HG02798 (cell line): ENCODE results near the gene PTOV1.

Experiments used
- ATAC-seq: cut with Tn5 transposase; IDR thresholded peaks from one replicate; pipeline ENCODE4 v1.9.1; 2021; ENCODE audit warnings: mild to moderate bottlenecking; ENCODE audit not compliant: unreplicated experiment, poor library complexity

The PTOV1 gene

GRCh38 chr19:49850487-49851342 lies at the start of gene PTOV1:
Gene PTOV1, plus strand, starts transcription at chr19:49851159.
- peak; percentile 81 for ATAC-seq

DNA sequence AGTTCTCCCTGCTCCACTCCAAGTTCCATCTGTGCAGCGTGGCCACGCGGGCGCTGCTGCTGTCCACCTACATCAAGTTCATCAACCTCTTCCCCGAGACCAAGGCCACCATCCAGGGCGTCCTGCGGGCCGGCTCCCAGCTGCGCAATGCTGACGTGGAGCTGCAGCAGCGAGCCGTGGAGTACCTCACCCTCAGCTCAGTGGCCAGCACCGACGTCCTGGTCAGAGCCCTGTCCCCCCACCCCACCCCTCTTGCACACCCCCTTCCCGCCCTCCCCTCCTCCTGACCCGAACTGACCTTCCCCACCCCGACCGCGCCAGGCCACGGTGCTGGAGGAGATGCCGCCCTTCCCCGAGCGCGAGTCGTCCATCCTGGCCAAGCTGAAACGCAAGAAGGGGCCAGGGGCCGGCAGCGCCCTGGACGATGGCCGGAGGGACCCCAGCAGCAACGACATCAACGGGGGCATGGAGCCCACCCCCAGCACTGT lies 49.5 kb upstream of the PTOV1 start:
- no peak for ATAC-seq

GRCh38 chr19:49801966-49802661 lies 48.8 kb upstream of the PTOV1 start:
- no peak for ATAC-seq

DNA sequence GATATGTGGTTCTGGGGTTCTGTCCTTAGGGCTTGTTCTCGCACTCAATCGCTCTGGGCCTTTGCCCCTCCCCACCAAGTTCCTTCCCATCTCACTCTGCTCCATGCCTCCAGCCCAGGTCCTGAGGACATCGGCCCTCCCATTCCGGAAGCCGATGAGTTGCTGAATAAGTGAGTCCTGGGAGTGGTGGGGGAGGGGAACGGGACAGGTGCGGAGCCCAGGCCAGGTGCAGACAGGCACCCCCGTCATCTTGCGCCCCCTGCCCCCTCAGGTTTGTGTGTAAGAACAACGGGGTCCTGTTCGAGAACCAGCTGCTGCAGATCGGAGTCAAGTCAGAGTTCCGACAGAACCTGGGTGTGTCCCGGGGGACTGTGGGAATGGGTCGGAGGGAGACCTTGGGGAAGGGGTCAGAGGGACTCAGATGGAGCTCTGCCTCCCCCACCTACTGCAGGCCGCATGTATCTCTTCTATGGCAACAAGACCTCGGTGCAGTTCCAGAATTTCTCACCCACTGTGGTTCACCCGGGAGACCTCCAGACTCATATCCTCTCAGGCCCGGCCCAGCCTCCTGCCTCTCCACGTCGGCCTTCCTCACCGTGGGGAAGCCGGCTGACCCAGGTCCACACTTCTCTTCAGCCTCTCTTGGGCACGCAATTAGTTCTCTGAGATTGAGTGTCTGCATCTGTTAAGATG lies 48.0 kb upstream of the PTOV1 start:
- ATAC-seq = no peak

GRCh38 chr19:49803529-49803856 lies 47.5 kb upstream of the PTOV1 start:
- ATAC-seq = no peak

DNA sequence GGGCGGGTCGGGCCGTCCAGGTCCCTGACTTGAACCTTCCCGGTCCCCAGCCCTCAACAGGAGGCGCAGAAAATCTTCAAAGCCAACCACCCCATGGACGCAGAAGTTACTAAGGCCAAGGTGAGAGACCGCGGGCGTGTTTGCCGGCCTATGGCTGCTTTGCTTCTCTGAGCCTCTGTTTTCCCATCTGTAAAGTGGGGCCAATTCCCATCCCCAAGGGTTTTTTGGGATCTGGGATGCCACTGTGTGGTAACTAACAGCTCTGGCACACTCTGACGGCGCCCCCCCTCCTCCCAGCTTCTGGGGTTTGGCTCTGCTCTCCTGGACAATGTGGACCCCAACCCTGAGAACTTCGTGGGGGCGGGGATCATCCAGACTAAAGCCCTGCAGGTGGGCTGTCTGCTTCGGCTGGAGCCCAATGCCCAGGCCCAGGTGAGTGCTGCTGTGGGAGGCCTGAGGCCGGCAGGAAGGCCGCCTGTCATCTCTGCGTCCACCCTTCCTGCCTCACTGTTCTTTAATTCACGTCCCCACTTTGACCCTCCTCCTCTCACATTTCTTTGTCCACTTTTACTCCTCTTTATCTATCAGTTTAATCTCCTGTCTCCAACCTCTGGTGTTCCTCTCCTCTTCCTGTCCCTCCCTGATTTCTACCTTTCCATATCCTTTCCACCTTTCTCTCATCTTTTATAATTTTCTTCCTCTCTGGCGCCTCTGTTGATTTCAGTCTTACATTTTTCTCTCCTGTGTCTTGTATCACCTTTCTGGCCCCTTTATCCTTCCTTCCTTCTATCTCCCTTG lies 44.9 kb upstream of the PTOV1 start:
- no peak for ATAC-seq

- no peak for ATAC-seq
Measured at GRCh38 chr19:49806620-49806959, 44.4 kb upstream of the PTOV1 start.

DNA sequence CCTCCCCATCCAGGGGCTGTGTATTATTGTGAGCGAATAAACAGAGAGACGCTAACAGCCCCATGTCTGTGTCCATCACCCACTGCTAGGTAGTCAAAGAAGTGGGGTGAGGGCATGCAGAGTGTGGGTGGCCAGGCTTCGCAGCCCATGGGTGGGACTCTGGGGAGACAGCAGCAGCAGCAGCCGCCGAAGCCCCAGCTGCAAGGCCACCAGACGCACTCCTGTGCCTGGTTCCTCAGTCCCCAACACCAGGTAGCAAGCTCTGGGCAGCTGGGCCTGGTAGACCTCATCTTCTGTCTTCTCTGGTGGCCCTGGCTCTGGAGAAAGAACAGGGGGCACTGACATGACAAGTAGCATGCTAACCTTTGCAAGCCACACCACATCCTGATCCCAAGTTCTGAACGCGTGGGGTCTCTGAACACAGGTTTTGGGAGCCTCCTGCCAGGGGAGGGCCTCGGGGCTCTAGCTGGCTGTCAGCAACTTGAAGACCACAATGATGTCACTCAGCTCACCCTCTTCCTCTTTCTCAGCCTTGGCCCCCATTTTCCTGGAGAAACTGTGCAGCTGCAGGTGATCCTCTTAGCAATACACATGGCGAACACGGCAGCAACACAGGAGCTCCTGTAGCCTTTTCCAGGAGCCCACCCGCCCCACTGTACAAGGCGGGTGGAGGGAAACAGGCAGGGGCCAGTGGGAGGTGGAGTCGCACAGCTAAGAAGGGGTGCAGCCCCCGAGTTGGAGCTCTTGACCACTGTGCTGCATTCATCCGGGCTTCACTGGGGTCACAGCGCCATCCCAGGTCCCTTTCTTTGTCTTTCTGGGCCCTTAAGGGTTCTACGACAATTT lies 43.7 kb upstream of the PTOV1 start:
- no peak for ATAC-seq

DNA sequence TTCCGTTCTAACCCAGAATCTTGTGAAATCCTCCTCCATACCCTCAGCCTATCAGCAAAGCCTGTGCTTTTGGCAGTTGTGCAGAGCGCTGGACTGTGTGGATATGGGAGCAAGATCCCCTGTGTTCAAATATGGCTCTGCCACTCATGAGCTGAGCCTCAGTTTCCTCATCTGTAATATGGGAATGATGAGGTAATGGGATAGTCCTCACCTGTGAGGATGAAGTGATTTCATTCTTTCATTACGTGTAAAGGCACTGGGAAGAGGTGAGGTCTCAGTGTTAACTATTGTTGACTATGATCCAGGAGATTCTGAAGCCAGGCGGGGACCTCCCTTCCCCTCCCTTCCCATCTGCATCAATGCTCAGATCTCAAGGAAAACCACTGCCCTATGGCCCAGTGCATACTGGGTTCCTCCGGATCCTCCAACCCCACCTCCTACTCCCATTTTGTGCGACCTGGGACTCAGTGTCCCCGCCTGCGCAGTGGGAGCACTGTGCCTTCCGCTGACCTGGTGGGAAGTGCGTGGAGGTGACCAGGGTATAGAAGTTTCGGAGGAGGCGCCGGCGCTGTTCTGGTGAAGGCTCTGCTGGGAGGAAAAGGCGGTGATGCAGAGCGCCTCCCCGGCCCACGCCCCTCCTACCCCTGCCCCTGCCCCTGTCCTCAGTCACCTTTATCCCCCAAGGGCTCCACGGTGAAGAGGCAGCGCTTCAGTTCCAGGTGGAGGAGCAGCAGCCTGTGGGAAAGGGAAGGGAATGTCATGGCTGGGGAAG lies 42.9 kb upstream of the PTOV1 start:
- no peak for ATAC-seq

DNA sequence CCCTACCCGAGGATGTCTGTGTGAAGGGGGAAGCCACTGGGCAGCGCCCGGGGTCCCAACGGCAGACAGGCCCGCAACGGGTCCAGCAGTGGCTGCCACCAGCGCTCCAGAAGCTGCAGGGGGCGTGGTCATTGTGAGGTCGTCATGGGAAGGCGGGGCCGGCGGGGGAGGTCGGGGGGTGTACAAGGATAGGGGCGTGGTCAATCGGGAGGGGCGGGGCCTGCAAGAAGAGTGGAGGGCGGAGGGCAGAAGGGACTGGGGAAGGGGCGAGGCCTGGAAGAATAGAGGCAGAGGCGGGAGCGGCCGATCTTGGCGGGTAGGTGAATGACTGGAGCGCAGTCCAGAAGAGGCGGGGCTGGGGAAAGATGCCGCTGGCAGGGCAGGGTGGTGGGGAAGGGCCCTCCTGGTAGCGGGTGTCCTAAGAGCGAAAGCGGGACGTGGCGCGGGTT lies 42.2 kb upstream of the PTOV1 start:
- ATAC-seq = no peak

- no peak for ATAC-seq
Measured at GRCh38 chr19:49809160-49809940, 41.6 kb upstream of the PTOV1 start.

DNA sequence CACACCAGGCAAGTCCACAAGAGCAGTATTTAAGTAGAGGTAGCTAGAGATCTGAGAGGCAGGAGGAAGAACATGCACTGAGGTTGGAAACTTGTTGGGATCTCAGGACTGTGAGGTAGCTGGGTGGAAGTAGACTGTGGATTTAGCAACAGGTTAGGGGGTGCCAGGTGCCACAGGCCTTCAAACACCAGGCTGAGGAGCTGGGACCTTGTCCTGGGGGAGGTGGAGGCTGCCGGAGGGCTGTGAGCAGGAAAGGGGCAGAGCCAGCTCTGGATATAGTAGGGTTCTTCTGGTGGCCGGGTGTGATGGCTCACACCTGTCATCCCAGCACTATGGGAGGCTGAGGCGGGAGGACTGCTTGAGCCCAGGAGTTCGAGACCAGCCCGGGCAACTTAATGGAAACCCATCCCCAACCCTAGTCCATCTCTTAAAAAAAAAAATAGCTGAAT lies 41.0 kb upstream of the PTOV1 start:
- no peak for ATAC-seq

DNA sequence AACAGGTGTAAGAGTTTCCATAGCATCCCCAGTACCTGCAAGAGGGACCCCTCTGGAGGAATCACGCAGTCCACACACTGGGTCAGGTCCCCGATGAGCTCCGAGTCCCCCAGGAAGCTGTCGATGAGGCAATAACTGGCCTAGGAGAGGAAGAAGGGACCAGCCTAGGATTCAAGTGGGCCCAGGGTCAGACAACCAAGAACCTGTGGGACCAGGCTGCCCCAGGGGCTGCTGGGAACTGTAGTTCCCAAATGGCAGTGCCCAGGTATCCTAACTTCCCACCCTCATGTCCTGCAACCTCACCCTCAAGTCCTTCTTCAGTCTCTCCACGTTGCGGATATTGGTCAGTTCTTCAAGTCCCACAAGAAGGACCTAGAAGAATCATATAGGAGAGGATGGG lies 39.6 kb upstream of the PTOV1 start:
- ATAC-seq = no peak

GRCh38 chr19:49812452-49812996 lies 38.4 kb upstream of the PTOV1 start:
- no peak for ATAC-seq

- peak; percentile 63 for ATAC-seq
Measured at GRCh38 chr19:49812997-49813861, 37.7 kb upstream of the PTOV1 start, which contains the start of gene FUZ. Gene FUZ, minus strand, starts transcription at chr19:49813292. Its CDS starts 186 bp downstream, at chr19:49813106.

DNA sequence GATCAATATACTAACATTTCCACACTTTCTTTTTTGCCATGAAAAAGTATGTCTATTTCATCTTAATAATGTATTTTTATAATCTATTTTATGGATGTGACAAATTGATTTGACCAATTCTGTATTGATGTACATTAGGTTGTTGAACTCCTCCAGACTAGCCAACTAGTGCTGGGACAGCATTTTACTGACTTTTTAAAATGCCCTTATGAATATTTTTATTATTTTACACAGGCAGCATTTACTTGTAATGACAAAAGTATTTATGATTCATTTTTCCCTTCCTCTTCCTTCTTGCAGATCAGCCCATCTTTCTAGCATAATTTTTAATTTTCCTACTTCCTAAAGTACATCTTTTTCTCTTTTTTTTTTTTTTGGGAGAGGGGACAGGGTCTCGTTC lies 36.9 kb upstream of the PTOV1 start:
- no peak for ATAC-seq

DNA sequence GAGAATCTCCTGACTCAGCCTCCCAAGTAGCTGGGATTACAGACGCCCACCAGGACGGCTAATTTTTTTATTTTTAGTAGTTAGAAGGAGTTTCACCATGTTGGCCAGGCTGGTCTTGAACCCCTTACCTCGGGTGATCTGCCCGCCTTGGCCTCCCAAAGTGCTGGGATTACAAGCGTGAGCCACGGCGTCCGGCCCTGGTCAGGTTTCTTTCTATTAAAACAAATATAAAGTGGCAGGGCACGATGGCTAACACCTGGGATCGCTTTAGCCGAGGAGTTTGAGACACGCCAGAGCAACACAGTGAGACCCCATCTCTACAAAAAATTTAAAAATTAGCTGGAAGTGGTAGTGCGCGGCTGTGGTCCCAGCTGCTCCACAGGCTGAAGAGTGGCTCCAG lies 34.4 kb upstream of the PTOV1 start:
- ATAC-seq = no peak
